Gastrocnemius medialis (tissue), 4 donors: ENCODE results near the gene NATD1.

Experiments
- POLR2A ChIP-seq, 2 donors: fragments of 450-650 bp; IDR thresholded peaks; one replicate each; pipeline ENCODE4 v1.6.1; 2017; ENCODE audit warnings: antibody characterized with exemption in 2 of 2, mild to moderate bottlenecking in 2 of 2, moderate library complexity in 2 of 2
- TF ChIP-seq, protein P1 (sequence below), 5 experiments: fragments of 450-650 bp in 3 of 5; fragments of 200-600 bp in 2 of 5; sonication (generic) in 2 of 5; IDR thresholded peaks in 4 of 5; conservative IDR thresholded peaks in 1 of 5; 1 replicate in 4 of 5; 2 replicates in 1 of 5; pipeline ENCODE4 v1.5.1; 2016 to 2019; ENCODE audit warnings: antibody characterized with exemption in 5 of 5, mild to moderate bottlenecking in 3 of 5, moderate library complexity in 3 of 5

DNA sequence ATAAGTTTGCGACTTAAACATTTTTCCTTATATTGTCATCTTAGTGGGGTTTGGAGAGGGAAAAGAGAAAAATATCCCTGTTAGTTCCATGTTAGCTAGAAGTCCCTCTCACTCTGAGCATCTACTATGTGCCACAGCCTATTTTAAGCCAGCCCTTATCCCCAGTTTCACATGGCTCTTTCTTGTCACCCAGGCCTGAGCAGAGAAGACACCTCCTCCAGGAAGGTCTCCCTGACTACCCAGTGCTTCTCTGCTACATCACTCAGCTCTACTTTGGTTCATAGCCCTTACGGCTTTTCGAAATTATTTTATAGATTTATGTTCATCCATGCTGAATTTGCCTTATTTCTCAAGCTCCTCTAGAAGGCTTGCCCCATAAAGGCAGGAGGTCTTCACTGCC, 24.1 kb upstream of the NATD1 start:
- TF ChIP-seq, protein P1, sequence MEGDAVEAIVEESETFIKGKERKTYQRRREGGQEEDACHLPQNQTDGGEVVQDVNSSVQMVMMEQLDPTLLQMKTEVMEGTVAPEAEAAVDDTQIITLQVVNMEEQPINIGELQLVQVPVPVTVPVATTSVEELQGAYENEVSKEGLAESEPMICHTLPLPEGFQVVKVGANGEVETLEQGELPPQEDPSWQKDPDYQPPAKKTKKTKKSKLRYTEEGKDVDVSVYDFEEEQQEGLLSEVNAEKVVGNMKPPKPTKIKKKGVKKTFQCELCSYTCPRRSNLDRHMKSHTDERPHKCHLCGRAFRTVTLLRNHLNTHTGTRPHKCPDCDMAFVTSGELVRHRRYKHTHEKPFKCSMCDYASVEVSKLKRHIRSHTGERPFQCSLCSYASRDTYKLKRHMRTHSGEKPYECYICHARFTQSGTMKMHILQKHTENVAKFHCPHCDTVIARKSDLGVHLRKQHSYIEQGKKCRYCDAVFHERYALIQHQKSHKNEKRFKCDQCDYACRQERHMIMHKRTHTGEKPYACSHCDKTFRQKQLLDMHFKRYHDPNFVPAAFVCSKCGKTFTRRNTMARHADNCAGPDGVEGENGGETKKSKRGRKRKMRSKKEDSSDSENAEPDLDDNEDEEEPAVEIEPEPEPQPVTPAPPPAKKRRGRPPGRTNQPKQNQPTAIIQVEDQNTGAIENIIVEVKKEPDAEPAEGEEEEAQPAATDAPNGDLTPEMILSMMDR (IDR thresholded peaks at IDR 0.05 in 4 of 5, conservative IDR thresholded peaks at IDR 0.05 in 1 of 5): no peak
- TF ChIP-seq POLR2A (IDR thresholded peaks at IDR 0.05): no peak
